Placental pericyte (primary cell): ENCODE results near the gene SHD. TPM values are rescaled to one million over a fixed set of nuclear protein-coding genes. Genes with fewer than 3 reads are reported as not detected.

Experiments used
- total RNA-seq: library from RNA; depleted of rRNA; stranded (reverse); fragments of >200 nt; gene quantifications from 2 replicates; pipeline ENCODE4 v1.2.3, GENCODE V29; 2012

The SHD gene
- total RNA-seq = not detected in 2 replicates

GRCh38 chr19:4278419-4279266 lies at the start of gene SHD:
Gene SHD, plus strand, starts transcription at chr19:4279266. Its CDS starts 798 bp downstream, at chr19:4280064.

DNA sequence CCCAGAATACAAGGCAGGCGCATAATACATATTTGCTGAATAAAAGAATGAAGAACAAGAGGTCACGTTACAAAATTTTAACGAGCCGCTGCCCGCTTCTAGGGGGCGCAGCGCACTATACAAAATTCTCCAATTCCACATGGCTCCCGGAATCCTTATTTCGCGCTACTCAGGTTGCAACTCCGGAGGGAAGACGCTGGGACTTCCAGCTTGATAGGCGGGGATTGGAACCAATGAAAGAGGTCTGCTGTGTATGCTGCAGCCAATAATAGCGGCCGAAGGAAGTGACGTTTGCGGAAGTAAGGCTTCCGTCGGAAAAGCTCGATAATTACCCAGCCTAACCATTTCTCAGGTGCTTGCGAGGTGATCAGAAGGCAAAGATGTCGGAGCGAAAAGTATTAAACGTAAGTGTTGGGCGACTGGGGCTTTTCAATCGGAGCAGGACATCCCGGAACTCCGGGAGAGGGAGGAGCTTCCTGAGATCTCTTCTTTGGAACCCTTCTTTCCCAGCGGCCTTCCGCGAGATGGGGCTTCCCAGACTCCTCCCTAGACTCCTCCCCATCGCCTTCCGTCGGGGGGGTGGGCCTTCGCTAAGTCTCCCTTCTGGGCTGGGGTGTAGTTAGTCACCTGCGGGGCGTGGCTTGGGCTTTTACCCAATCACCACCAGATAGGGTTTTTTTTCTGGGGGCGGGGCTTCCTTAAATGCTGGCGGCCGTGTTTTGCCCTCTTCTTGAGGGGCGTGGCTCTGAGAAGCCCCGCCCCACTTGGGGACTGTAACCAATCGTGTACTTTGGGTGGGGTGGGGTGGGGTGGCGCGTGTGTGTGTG lies 32.1 kb upstream of the SHD start, which contains the start of gene YJU2:
YJU2 (plus strand) TSS at position 314 of the 827 bp plus-strand sequence; CDS start at position 381, 67 bp downstream.

DNA sequence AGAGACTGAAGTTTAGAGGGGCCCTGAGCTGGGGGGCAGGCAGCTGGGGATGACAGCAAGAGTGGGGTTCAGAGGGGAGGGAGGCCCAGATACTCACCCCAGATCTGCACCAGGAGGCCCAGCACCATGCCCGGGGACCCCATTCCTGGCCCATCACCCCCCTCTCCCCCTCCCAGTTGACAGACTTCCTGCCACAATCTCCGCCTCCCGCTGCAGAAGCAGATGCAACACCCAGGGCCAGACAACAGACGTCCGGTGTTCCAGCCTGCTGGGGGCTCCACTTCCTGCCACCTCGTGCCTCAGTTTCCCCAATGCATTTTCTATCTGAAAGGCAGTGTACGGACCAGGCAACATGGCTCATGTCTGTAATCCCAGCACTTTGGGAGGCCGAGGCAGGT lies 23.2 kb downstream of the SHD start, which contains the start of gene TMIGD2:
TMIGD2 (minus strand) TSS at position 147 of the 398 bp plus-strand sequence; CDS start at position 143, 4 bp downstream.

DNA sequence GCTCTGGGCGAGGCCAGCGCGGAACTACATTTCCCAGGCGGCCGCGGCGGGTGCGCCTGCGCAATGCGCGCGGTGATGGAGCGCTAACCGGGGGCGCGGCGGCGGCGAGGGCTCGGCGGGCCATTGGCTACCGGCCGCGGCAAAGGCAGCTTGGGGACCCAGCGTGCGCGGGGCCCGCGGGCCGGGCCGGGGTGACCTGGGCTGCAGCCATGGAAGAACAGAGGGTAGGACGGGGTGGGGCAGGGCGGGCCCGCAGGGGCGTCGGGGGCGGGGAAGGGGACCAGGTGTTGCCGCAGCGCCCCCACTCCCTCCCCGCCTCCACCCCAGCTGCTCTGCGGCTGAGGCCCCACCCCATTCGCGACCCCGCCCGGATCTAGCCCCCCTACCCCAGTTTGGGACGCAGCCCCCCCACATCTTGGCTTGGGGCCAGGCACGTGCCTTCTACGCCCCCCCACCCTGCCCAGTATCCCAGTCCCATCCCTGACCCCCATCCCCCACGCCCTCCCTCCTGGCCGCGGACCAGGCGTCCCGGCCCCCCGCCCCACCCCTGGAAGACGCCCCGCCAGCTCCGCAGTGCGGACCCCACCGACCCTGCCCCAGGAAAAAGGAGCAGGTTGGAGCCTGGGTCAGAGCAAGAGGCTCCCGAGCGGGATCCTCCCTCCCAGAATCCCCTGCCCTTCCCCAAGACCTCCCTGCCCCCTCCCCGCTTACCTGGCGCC lies 25.6 kb downstream of the SHD start, which contains the start of gene FSD1:
FSD1 (plus strand) TSS at position 61 of the 719 bp plus-strand sequence; CDS start at position 210, 149 bp downstream.

DNA sequence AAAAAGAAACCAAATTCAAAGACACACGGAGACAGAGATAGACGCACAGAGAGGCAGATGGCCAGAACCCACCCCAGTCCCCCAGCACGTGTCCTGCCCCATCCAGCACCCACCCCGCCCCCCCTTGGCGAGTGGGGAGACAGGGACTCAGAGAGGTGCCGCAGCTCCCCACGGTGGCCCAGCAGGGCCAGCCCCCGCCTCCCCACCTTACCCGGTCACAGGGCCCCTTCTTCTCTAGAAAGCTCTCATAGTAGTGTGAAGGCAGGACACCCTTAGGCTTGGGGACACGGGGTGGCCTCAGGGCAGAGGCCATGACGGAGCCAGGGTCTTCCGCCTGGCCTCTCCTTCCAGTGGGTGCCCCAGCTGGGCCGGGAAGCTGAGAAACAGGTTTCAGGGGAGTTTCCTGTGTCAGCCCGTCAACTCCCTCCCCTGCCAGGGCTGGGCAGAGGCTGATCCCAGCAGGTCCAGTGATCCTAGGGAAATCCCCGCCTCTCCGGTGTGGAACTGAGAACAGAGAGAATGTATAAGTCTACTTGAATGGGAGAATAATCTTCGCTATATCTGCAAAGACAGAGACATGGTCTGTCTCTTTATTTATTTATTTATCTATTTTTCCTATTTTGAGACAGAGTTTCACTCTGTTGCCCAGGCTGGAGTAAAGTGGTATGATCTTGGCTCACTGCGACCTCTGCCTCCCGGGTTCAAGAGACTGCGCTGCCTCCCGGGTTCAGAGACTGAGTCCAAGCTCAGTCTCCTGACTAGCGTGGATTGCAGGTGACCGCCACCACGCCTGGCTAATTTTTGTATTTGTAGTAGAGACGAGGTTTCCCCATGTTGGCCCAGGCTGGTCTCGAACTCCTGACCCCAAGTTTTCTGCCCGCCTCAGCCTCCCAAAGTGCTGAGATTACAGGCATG lies 59.6 kb downstream of the SHD start, which contains the start of gene STAP2:
STAP2 (minus strand) TSS at position 387 of the 915 bp plus-strand sequence; CDS start at position 313, 74 bp downstream.

Other genes starting within 250 kb of the SHD start
- gene ZBTB7A, start 212.4 kb upstream of the SHD start, total RNA-seq = 32.4 and 60.0 TPM in 2 replicates
- gene MAP2K2, start 155.1 kb upstream of the SHD start, total RNA-seq = 161 and 218 TPM in 2 replicates
- gene CREB3L3, start 125.6 kb upstream of the SHD start, total RNA-seq = not detected in 2 replicates
- 19.7 and 27.3 TPM in 2 replicates for gene SIRT6, start 96.7 kb upstream of the SHD start, total RNA-seq
- 0.14 and 0.66 TPM in 2 replicates for gene ANKRD24, start 96.6 kb upstream of the SHD start, total RNA-seq
- 1.3 and 1.7 TPM in 2 replicates for gene EBI3, start 49.7 kb upstream of the SHD start, total RNA-seq
- gene YJU2, start 32.2 kb upstream of the SHD start, total RNA-seq = 19.8 and 24.9 TPM in 2 replicates
- not detected in 2 replicates for gene TMIGD2, start 23.1 kb downstream of the SHD start, total RNA-seq
- 3.3 and 10.0 TPM in 2 replicates for gene FSD1, start 25.3 kb downstream of the SHD start, total RNA-seq
- 3.1 and 5.5 TPM in 2 replicates for gene STAP2, start 59.6 kb downstream of the SHD start, total RNA-seq
- 2.9 and 9.2 TPM in 2 replicates for gene MPND, start 64.3 kb downstream of the SHD start, total RNA-seq
- 60.6 and 137 TPM in 2 replicates for gene SH3GL1, start 121.3 kb downstream of the SHD start, total RNA-seq
- 3.5 and 36.8 TPM in 2 replicates for gene CHAF1A, start 123.4 kb downstream of the SHD start, total RNA-seq
- 97.2 and 170 TPM in 2 replicates for gene UBXN6, start 178.5 kb downstream of the SHD start, total RNA-seq
- gene HDGFL2, start 193.0 kb downstream of the SHD start, total RNA-seq = 62.3 and 67.0 TPM in 2 replicates
- gene PLIN4, start 239.2 kb downstream of the SHD start, total RNA-seq = under 0.01 TPM in 2 replicates